CD14-positive monocyte (primary cell): ENCODE measurements around the gene PARK7. TPM values are rescaled to one million over a fixed set of nuclear protein-coding genes. Genes with fewer than 3 reads are reported as not detected.

Source experiments
- DNase-seq, 3 donors: peaks; one replicate each; pipeline ENCODE4 v3.0.0-alpha.2; 2011 to 2022
- H2AFZ ChIP-seq: 2 replicates; pipeline ENCODE4 v1.6.0; 2012; ENCODE audit warnings: mild to moderate bottlenecking, low read depth, low read length, inconsistent platforms; ENCODE audit not compliant: insufficient read depth, poor library complexity, severe bottlenecking
- H3K27ac ChIP-seq, 2 donors: 1 replicate in 1 of 2; 2 replicates in 1 of 2; pipeline ENCODE4 v1.5.1; 2012 to 2013; ENCODE audit warnings: low read length in 2 of 2, control low read depth in 1 of 2, inconsistent platforms in 1 of 2, low read depth in 1 of 2, mild to moderate bottlenecking in 1 of 2
- H3K27me3 ChIP-seq, 2 donors: one replicate each; pipeline versions ENCODE4 v1.6.0 to v1.6.1; 2011 to 2013; ENCODE audit warnings: low read length in 2 of 2; ENCODE audit not compliant: control insufficient read depth in 2 of 2, insufficient read depth in 2 of 2
- H3K36me3 ChIP-seq, 2 donors: replicated peaks in 1 of 2; 1 replicate in 1 of 2; 2 replicates in 1 of 2; pipeline versions ENCODE4 v1.5.1 to v1.6.1; 2012 to 2013; ENCODE audit warnings: low read length in 2 of 2, control low read depth in 1 of 2, inconsistent platforms in 1 of 2, mild to moderate bottlenecking in 1 of 2; ENCODE audit not compliant: insufficient read depth in 2 of 2, control insufficient read depth in 1 of 2
- H3K4me1 ChIP-seq, 2 donors: 1 replicate in 1 of 2; 2 replicates in 1 of 2; pipeline versions ENCODE4 v1.5.1 to v1.6.1; 2012 to 2013; ENCODE audit warnings: low read length in 2 of 2, control low read depth in 1 of 2, inconsistent platforms in 1 of 2, mild to moderate bottlenecking in 1 of 2, moderate library complexity in 1 of 2; ENCODE audit not compliant: insufficient read depth in 2 of 2, control insufficient read depth in 1 of 2
- H3K4me2 ChIP-seq: replicated peaks from 2 replicates; pipeline ENCODE3; 2012; ENCODE audit warnings: low read length, moderate library complexity, mild to moderate bottlenecking; ENCODE audit not compliant: poor library complexity, severe bottlenecking; ENCODE audit errors: extremely low read depth
- H3K4me3 ChIP-seq, 3 experiments: fragments of 200-600 bp in 1 of 3; sonication (generic) in 1 of 3; replicated peaks in 1 of 3; 1 replicate in 2 of 3; 2 replicates in 1 of 3; pipeline ENCODE4 v1.5.1; 2011 to 2013; ENCODE audit warnings: low read length in 3 of 3, mild to moderate bottlenecking in 3 of 3, control low read depth in 2 of 3, low read depth in 2 of 3, inconsistent platforms in 1 of 3, moderate library complexity in 1 of 3
- H3K79me2 ChIP-seq: 2 replicates; pipeline ENCODE4 v1.6.0; 2012; ENCODE audit warnings: mild to moderate bottlenecking, control low read depth, inconsistent platforms, low read length, moderate library complexity; ENCODE audit not compliant: insufficient read depth
- H3K9ac ChIP-seq: 2 replicates; pipeline ENCODE4 v1.6.0; 2017; ENCODE audit warnings: low read length, mild to moderate bottlenecking; ENCODE audit not compliant: insufficient read depth, poor library complexity, severe bottlenecking
- H3K9me3 ChIP-seq, 2 donors: replicated peaks in 1 of 2; 1 replicate in 1 of 2; 2 replicates in 1 of 2; pipeline versions ENCODE4 v1.5.1 to v1.6.1; 2012 to 2013; ENCODE audit warnings: low read length in 2 of 2, control low read depth in 1 of 2; ENCODE audit not compliant: control insufficient read depth in 1 of 2, insufficient read depth in 1 of 2
- H4K20me1 ChIP-seq: 2 replicates; pipeline ENCODE4 v1.6.0; 2012; ENCODE audit warnings: mild to moderate bottlenecking, low read length, control low read depth, moderate library complexity; ENCODE audit not compliant: insufficient read depth
- H3K27ac Mint-ChIP-seq, 7 donors: one replicate each; pipeline ENCODE4 v1.8.0; 2020; ENCODE audit warnings: mild to moderate bottlenecking in 7 of 7, mixed read lengths in 7 of 7, moderate library complexity in 6 of 7, inconsistent platforms in 2 of 7
- H3K27me3 Mint-ChIP-seq, 3 donors: one replicate each; pipeline ENCODE4 v1.8.0; 2021 to 2022; ENCODE audit warnings: low read depth in 3 of 3, mild to moderate bottlenecking in 3 of 3, mixed read lengths in 3 of 3, moderate library complexity in 3 of 3, inconsistent platforms in 1 of 3
- H3K36me3 Mint-ChIP-seq, 2 donors: one replicate each; pipeline ENCODE4 v1.8.0; 2020; ENCODE audit warnings: mixed read lengths in 2 of 2, inconsistent platforms in 1 of 2, mild to moderate bottlenecking in 1 of 2
- H3K4me1 Mint-ChIP-seq: one replicate; pipeline ENCODE4 v1.8.0; 2020; ENCODE audit warnings: mild to moderate bottlenecking, mixed read lengths
- H3K4me3 Mint-ChIP-seq, 2 donors: one replicate each; pipeline ENCODE4 v1.8.0; 2020; ENCODE audit warnings: mild to moderate bottlenecking in 2 of 2, mixed read lengths in 2 of 2, moderate library complexity in 1 of 2
- H3K9me3 Mint-ChIP-seq, 7 donors: one replicate each; pipeline ENCODE4 v1.8.0; 2020 to 2022; ENCODE audit warnings: mixed read lengths in 7 of 7, mild to moderate bottlenecking in 6 of 7, moderate library complexity in 6 of 7, inconsistent platforms in 2 of 7
- WGBS: methylation state at CpG from one replicate; pipeline ENCODE4 v1.1.5; 2013; ENCODE audit warnings: missing lambda C conversion rate; ENCODE audit not compliant: insufficient coverage; 5-methylcytosine and 5-hydroxymethylcytosine counted together
- intact Hi-C, 2 donors: fragments of 100-400 bp; cut with micrococcal nuclease; formaldehyde crosslinking; loops; one replicate each; pipeline versions ENCODE4 v1.15.0 to v1.15.1; 2023
- polyA plus RNA-seq, 3 donors: library from polyadenylated mRNA; depleted of rRNA in 1 of 3; unstranded in 2 of 3; stranded (reverse) in 1 of 3; fragments of 300-500 nt in 2 of 3; fragments of >200 nt in 1 of 3; fragmentation: Illumina TruSeq in 2 of 3; gene quantifications; 1 replicate in 2 of 3; 2 replicates in 1 of 3; pipeline ENCODE4 v1.2.3, GENCODE V29; 2012 to 2021
- TF ChIP-seq, protein P1 (sequence below): fragments of 200-600 bp; IDR thresholded peaks from one replicate; pipeline ENCODE4 v1.8.0; 2022; ENCODE audit warnings: antibody characterized with exemption, mild to moderate bottlenecking

Gene PARK7
- polyA plus RNA-seq, 3 donors: 116 to 391 (median 353) TPM

DNA sequence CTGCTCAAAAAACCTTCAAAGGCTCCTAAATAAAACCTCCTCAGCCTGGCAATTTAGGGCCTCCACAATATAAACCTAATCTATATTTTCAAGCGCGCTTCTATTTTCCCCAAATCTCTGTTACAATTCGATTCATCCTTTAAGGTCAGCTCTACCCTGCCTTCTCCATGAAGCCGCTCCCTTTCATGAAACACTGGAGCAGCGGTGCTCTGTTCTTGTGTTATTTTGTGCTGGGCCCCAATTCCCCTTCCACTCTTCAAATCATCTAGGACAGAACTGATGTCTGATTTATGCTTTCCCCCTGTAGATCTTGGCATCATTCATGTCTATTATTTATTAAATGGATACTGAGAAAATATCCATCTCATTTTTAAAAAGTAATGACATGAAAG lies 57.7 kb downstream of the PARK7 start:
- no peaks in the 10 kb centered on the region for H3K36me3 Mint-ChIP-seq
- Histone ChIP-seq H3K27me3 (peaks cover 29 to 43% of the 10 kb centered on the region in 2 donors), H3K36me3 (no peaks in the 10 kb centered on the region), H3K27ac (no peak overlapping the region), H4K20me1 (no peaks in the 10 kb centered on the region), H3K4me2 (no peak overlapping the region), H3K9me3 (no peaks in the 10 kb centered on the region), H3K4me3 (no peak overlapping the region), H3K4me1 (peaks cover 9 to 10% of the 10 kb centered on the region in 2 donors), H2AFZ (no peak overlapping the region), H3K9ac (no peak overlapping the region), H3K79me2 (no peaks in the 10 kb centered on the region)
- 97% methylated on average over 5 of the region's 5 CpGs for WGBS
- no peak overlapping the region for H3K27ac Mint-ChIP-seq
- no peak overlapping the region for H3K4me3 Mint-ChIP-seq
- TF ChIP-seq, protein P1, sequence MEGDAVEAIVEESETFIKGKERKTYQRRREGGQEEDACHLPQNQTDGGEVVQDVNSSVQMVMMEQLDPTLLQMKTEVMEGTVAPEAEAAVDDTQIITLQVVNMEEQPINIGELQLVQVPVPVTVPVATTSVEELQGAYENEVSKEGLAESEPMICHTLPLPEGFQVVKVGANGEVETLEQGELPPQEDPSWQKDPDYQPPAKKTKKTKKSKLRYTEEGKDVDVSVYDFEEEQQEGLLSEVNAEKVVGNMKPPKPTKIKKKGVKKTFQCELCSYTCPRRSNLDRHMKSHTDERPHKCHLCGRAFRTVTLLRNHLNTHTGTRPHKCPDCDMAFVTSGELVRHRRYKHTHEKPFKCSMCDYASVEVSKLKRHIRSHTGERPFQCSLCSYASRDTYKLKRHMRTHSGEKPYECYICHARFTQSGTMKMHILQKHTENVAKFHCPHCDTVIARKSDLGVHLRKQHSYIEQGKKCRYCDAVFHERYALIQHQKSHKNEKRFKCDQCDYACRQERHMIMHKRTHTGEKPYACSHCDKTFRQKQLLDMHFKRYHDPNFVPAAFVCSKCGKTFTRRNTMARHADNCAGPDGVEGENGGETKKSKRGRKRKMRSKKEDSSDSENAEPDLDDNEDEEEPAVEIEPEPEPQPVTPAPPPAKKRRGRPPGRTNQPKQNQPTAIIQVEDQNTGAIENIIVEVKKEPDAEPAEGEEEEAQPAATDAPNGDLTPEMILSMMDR: no peak
- peaks cover 12% of the 10 kb centered on the region for H3K4me1 Mint-ChIP-seq
- H3K27me3 Mint-ChIP-seq: peaks cover 25 to 38% (median 27%) of the 10 kb centered on the region in 3 donors
- DNase-seq: no peak
- H3K9me3 Mint-ChIP-seq: no peaks in the 10 kb centered on the region
- intact Hi-C loops: loop anchor here in 1 of 2 donors (5.0 kb wide), 1 partner anchor 328 kb away; no protein-coding TSS in a partner anchor

DNA sequence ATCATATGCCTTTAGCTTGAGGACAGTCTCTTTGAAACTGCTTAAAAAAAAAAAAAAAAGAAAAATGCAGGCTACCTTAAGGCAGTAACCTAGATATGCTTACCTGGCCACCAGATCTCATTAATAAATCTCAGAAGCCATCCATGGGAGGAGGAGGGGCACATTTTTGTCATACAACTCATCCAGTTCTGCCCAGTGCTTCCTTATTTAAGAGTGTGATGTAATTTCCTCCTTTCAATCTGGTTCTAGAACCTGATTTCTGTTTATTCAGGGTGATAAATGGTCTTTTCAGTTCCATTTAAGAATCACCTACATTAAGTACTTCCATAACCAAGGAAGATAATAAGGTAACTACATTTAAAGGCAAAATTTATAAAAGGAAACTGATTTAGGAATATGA lies 58.5 kb downstream of the PARK7 start:
- no peak overlapping the region for H3K4me2 ChIP-seq
- Mint-ChIP-seq H3K36me3 (peaks cover 0 to 1% of the 10 kb centered on the region in 2 donors), H3K27me3 (peaks cover 32 to 46% (median 33%) of the 10 kb centered on the region in 3 donors), H3K27ac (peak overlapping the region in 1 of 7 donors; percentile 18), H3K9me3 (peaks cover 0 to 2% (median 0%) of the 10 kb centered on the region in 7 donors), H3K4me3 (no peak overlapping the region), H3K4me1 (peaks cover 12% of the 10 kb centered on the region)
- peaks cover 37 to 51% of the 10 kb centered on the region in 2 donors for H3K27me3 ChIP-seq
- no peak overlapping the region for H3K27ac ChIP-seq
- H3K9me3 ChIP-seq: peaks cover 0 to 4% of the 10 kb centered on the region in 2 donors
- intact Hi-C loops: loop anchor here in 1 of 2 donors (10.0 kb wide), 1 partner anchor 295 kb away; the partner anchor contains the start of gene SLC45A1
- TF ChIP-seq, protein P1: no peak
- H3K9ac ChIP-seq: no peak overlapping the region
- no peaks in the 10 kb centered on the region for H3K79me2 ChIP-seq
- H2AFZ ChIP-seq: no peak overlapping the region
- no peaks in the 10 kb centered on the region for H4K20me1 ChIP-seq
- H3K4me3 ChIP-seq: no peak overlapping the region
- H3K36me3 ChIP-seq: no peaks in the 10 kb centered on the region
- DNase-seq: peak; percentile 44 to 59 (median 59)
- peaks cover 9 to 10% of the 10 kb centered on the region in 2 donors for H3K4me1 ChIP-seq
